Measurements from ENCODE around the gene SMIM8. TPM values are rescaled to one million over a fixed set of nuclear protein-coding genes. Genes with fewer than 3 reads are reported as not detected.
"Not testable (repeated sequence)": the region's sequence is repeated elsewhere in the genome, so short reads cannot be mapped to it uniquely, and the experiment has no call there.

SMIM8 gene
- total RNA-seq, 1 donor from 2014 or later: 11.1 TPM

- ATAC-seq (no peak), DNase-seq (no peak)
- no peaks in the 10 kb centered on the region for H3K4me1 ChIP-seq
- no peaks in the 10 kb centered on the region for H3K9me3 ChIP-seq
- no peak overlapping the region for H3K4me3 ChIP-seq
- H3K27me3 ChIP-seq (ENCODE audit: low read depth): peaks cover 11% of the 10 kb centered on the region
- no peaks in the 10 kb centered on the region for H3K36me3 ChIP-seq
- intact Hi-C loops (cut with DNase I): no loop called here
- H3K27ac ChIP-seq: no peak overlapping the region
- no peak for TF ChIP-seq CTCF (IDR thresholded peaks at IDR 0.05)
Observed at GRCh38 chr6:87293526-87293925, 28.9 kb upstream of the SMIM8 start.

GRCh38 chr6:87297119-87297518 lies 25.3 kb upstream of the SMIM8 start:
- no peaks in the 10 kb centered on the region for H3K9me3 ChIP-seq
- no peak overlapping the region for H3K4me3 ChIP-seq
- H3K4me1 ChIP-seq: no peaks in the 10 kb centered on the region
- TF ChIP-seq CTCF (IDR thresholded peaks at IDR 0.05): no peak
- ATAC-seq (no peak), DNase-seq (no peak)
- peaks cover 4% of the 10 kb centered on the region for H3K27me3 ChIP-seq (ENCODE audit: low read depth)
- no peaks in the 10 kb centered on the region for H3K36me3 ChIP-seq
- H3K27ac ChIP-seq: no peak overlapping the region
- intact Hi-C loops (cut with DNase I): no loop called here

- H3K27ac ChIP-seq; H3K4me1 ChIP-seq; H3K36me3 ChIP-seq; ATAC-seq; H3K27me3 ChIP-seq (ENCODE audit: low read depth); intact Hi-C loops (cut with DNase I); H3K9me3 ChIP-seq; H3K4me3 ChIP-seq; DNase-seq: not testable (repeated sequence)
Observed at GRCh38 chr6:87301277-87301676, 21.1 kb upstream of the SMIM8 start.

GRCh38 chr6:87308970-87309369 lies 13.4 kb upstream of the SMIM8 start:
- Histone ChIP-seq H3K9me3 (no peaks in the 10 kb centered on the region), H3K36me3 (no peaks in the 10 kb centered on the region), H3K4me1 (no peaks in the 10 kb centered on the region), H3K27ac (no peak overlapping the region), H3K4me3 (no peak overlapping the region), H3K27me3 (ENCODE audit: low read depth) (no peaks in the 10 kb centered on the region)
- intact Hi-C loops (cut with DNase I): no loop called here
- no peak for TF ChIP-seq CTCF (IDR thresholded peaks at IDR 0.05)
- no peak for DNase-seq
- ATAC-seq: no peak

GRCh38 chr6:87312860-87313259 lies 9.5 kb upstream of the SMIM8 start:
- no peak for ATAC-seq
- no peaks in the 10 kb centered on the region for H3K27me3 ChIP-seq (ENCODE audit: low read depth)
- H3K4me1 ChIP-seq: no peaks in the 10 kb centered on the region
- DNase-seq: no peak
- no peak overlapping the region for H3K4me3 ChIP-seq
- H3K36me3 ChIP-seq: no peaks in the 10 kb centered on the region
- TF ChIP-seq CTCF (IDR thresholded peaks at IDR 0.05): no peak
- H3K27ac ChIP-seq: no peak overlapping the region
- H3K9me3 ChIP-seq: no peaks in the 10 kb centered on the region
- intact Hi-C loops (cut with DNase I): no loop called here

GRCh38 chr6:87315071-87315470 lies 7.3 kb upstream of the SMIM8 start:
- DNase-seq (no peak), ATAC-seq (no peak)
- no peak for TF ChIP-seq CTCF (IDR thresholded peaks at IDR 0.05)
- no peaks in the 10 kb centered on the region for H3K27me3 ChIP-seq (ENCODE audit: low read depth)
- H3K9me3 ChIP-seq: no peaks in the 10 kb centered on the region
- no peak overlapping the region for H3K4me3 ChIP-seq
- no peak overlapping the region for H3K27ac ChIP-seq
- intact Hi-C loops (cut with DNase I): no loop called here
- H3K4me1 ChIP-seq: no peaks in the 10 kb centered on the region
- H3K36me3 ChIP-seq: no peaks in the 10 kb centered on the region
